Liver (tissue), 9 donors: Measurements from ENCODE around the gene TOB1. TPM values are rescaled to one million over a fixed set of nuclear protein-coding genes. Genes with fewer than 3 reads are reported as not detected.
A peak's percentile ranks its signal among the peaks of the same experiment; 100 is the strongest.

ENCODE experiments used
- DNase-seq: peaks from one replicate; pipeline ENCODE4 v3.0.0-alpha.2; 2017; ENCODE audit warnings: low spot score
- H3K27ac ChIP-seq, 2 donors: one replicate each; pipeline ENCODE4 v1.7.0; 2013; ENCODE audit warnings: inconsistent platforms in 2 of 2, low read length in 2 of 2, control low read depth in 1 of 2, low read depth in 1 of 2, mild to moderate bottlenecking in 1 of 2
- H3K27me3 ChIP-seq, 4 donors: one replicate each; pipeline versions ENCODE4 v1.6.1 to v1.7.0; 2013; ENCODE audit warnings: low read length in 3 of 4, inconsistent platforms in 1 of 4, mild to moderate bottlenecking in 1 of 4, moderate library complexity in 1 of 4; ENCODE audit not compliant: control insufficient read depth in 4 of 4, insufficient read depth in 4 of 4
- H3K36me3 ChIP-seq, 4 donors: one replicate each; pipeline versions ENCODE4 v1.6.1 to v1.7.0; 2013; ENCODE audit warnings: low read length in 3 of 4, mild to moderate bottlenecking in 3 of 4, low read depth in 1 of 4, moderate library complexity in 1 of 4; ENCODE audit not compliant: control insufficient read depth in 4 of 4, insufficient read depth in 3 of 4
- H3K4me1 ChIP-seq, 4 donors: one replicate each; pipeline versions ENCODE4 v1.6.1 to v1.7.0; 2013; ENCODE audit warnings: low read length in 3 of 4, mild to moderate bottlenecking in 3 of 4, moderate library complexity in 1 of 4; ENCODE audit not compliant: control insufficient read depth in 4 of 4, insufficient read depth in 4 of 4
- H3K4me3 ChIP-seq, 3 donors: one replicate each; pipeline versions ENCODE4 v1.6.1 to v1.7.0; 2013; ENCODE audit warnings: low read length in 3 of 3, control low read depth in 1 of 3, low read depth in 1 of 3, mild to moderate bottlenecking in 1 of 3
- H3K9ac ChIP-seq, 2 donors: one replicate each; pipeline ENCODE4 v1.7.0; 2013; ENCODE audit warnings: low read length in 2 of 2, mild to moderate bottlenecking in 2 of 2, moderate library complexity in 2 of 2, control low read depth in 1 of 2, low read depth in 1 of 2
- H3K9me3 ChIP-seq, 4 donors: one replicate each; pipeline versions ENCODE4 v1.6.1 to v1.7.0; 2013; ENCODE audit warnings: low read length in 3 of 4; ENCODE audit not compliant: control insufficient read depth in 4 of 4
- EGR1 ChIP-seq, 2 donors: IDR thresholded peaks; 2 replicates each; pipeline ENCODE4 v1.6.1; 2016 to 2018; ENCODE audit warnings: antibody characterized with exemption in 2 of 2, low read depth in 2 of 2
- HNF4A ChIP-seq, 2 donors: conservative IDR thresholded peaks; 2 replicates each; pipeline ENCODE4 v1.6.1; 2016; ENCODE audit warnings: antibody characterized with exemption in 2 of 2, mild to moderate bottlenecking in 2 of 2
- NR2F2 ChIP-seq: IDR thresholded peaks from 2 replicates; pipeline ENCODE4 v1.6.1; 2016; ENCODE audit warnings: antibody characterized with exemption
- RAD21 ChIP-seq, 2 donors: IDR thresholded peaks; 2 replicates each; pipeline ENCODE4 v1.6.1; 2016; ENCODE audit warnings: antibody characterized with exemption in 2 of 2, mild to moderate bottlenecking in 2 of 2
- REST ChIP-seq: IDR thresholded peaks from 2 replicates; pipeline ENCODE4 v1.6.1; 2016; ENCODE audit warnings: antibody characterized with exemption, mild to moderate bottlenecking
- RXRA ChIP-seq, 2 donors: IDR thresholded peaks; 2 replicates each; pipeline ENCODE4 v1.6.1; 2017 to 2018; ENCODE audit warnings: antibody characterized with exemption in 2 of 2, mild to moderate bottlenecking in 1 of 2
- YY1 ChIP-seq: IDR thresholded peaks from 2 replicates; pipeline ENCODE4 v1.6.1; 2016; ENCODE audit warnings: antibody characterized with exemption, mild to moderate bottlenecking
- WGBS: extraction: QIAGEN DNeasy Blood & Tissue Kit; methylation state at CpG from one replicate; pipeline ENCODE4 v1.1.7; 2013; 5-methylcytosine and 5-hydroxymethylcytosine counted together
- polyA plus RNA-seq, 2 donors: library from polyadenylated mRNA; stranded (reverse) in 1 of 2; unstranded in 1 of 2; fragments of 200-250 nt in 1 of 2; fragments of >200 nt in 1 of 2; fragmentation: Nextera tagmentation in 1 of 2; extraction: Ambion mirVana in 1 of 2; gene quantifications; one replicate each; pipeline versions ENCODE4 v1.2.1 to v1.2.3, GENCODE V29; 2013 to 2015
- total RNA-seq, 2 donors: library from RNA; depleted of rRNA; stranded (reverse); fragments of >200 nt; gene quantifications; one replicate each; pipeline ENCODE4 v1.2.3, GENCODE V29; 2014
- TF ChIP-seq, protein P1 (sequence below): fragments of 150-350 bp; IDR thresholded peaks from 2 replicates; pipeline ENCODE4 v1.5.1; 2017; ENCODE audit warnings: improper control_type of control experiment, low read depth, low read length; ENCODE audit not compliant: missing input control
- donor health status: healthy.
- donor health status: healthy.
- donor health status: healthy.
- donor health status: healthy.
- donor health status: healthy.

The TOB1 gene
- total and polyA plus RNA-seq, 4 donors, result 10.2 to 132 (median 37.8) TPM

- H3K27ac ChIP-seq, result peak overlapping the region; percentile 41 to 99
- peak; percentile 61 for DNase-seq
- 23% methylated on average over 11 of the region's 11 CpGs for WGBS
Observed at GRCh38 chr17:50863221-50863843, 2.8 kb downstream of the TOB1 start.

GRCh38 chr17:50861822-50862528 is 4.2 kb downstream of the TOB1 start:
- no peak overlapping the region for H3K27ac ChIP-seq
- peak overlapping the region; percentile 47 to 100 for H3K9ac ChIP-seq
- peaks cover 2 to 14% (median 8%) of the 10 kb centered on the region in 4 donors for H3K36me3 ChIP-seq
- DNase-seq, result no peak
- TF ChIP-seq REST, result no peak
- H3K27me3 ChIP-seq, result no peaks in the 10 kb centered on the region
- H3K4me3 ChIP-seq, result no peak overlapping the region
- 36% methylated on average over 7 of the region's 7 CpGs for WGBS
- H3K4me1 ChIP-seq, result peaks cover 0 to 22% (median 16%) of the 10 kb centered on the region in 4 donors
- no peaks in the 10 kb centered on the region for H3K9me3 ChIP-seq

More at GRCh38 chr17:50863221-50863843, 2.8 kb downstream of the TOB1 start:
- Histone ChIP-seq H3K9ac (peak overlapping the region; percentile 98 to 100), H3K4me3 (peak overlapping the region; percentile 63 to 99 (median 77)), H3K4me1 (peaks cover 0 to 27% (median 20%) of the 10 kb centered on the region in 4 donors), H3K9me3 (no peaks in the 10 kb centered on the region), H3K27me3 (no peaks in the 10 kb centered on the region), H3K36me3 (peaks cover 2 to 14% (median 8%) of the 10 kb centered on the region in 4 donors)
- TF ChIP-seq RXRA (IDR thresholded peaks at IDR 0.05) (peak; percentile 30 to 45), REST (peak; percentile 11), HNF4A (conservative IDR thresholded peaks at IDR 0.05) (no peak), YY1 (peak; percentile 23), EGR1 (IDR thresholded peaks at IDR 0.05; ENCODE audit: low read depth in 2 of 2) (no peak), NR2F2 (no peak), RAD21 (IDR thresholded peaks at IDR 0.05) (peak; percentile 65 to 73)
- TF ChIP-seq, protein P1, sequence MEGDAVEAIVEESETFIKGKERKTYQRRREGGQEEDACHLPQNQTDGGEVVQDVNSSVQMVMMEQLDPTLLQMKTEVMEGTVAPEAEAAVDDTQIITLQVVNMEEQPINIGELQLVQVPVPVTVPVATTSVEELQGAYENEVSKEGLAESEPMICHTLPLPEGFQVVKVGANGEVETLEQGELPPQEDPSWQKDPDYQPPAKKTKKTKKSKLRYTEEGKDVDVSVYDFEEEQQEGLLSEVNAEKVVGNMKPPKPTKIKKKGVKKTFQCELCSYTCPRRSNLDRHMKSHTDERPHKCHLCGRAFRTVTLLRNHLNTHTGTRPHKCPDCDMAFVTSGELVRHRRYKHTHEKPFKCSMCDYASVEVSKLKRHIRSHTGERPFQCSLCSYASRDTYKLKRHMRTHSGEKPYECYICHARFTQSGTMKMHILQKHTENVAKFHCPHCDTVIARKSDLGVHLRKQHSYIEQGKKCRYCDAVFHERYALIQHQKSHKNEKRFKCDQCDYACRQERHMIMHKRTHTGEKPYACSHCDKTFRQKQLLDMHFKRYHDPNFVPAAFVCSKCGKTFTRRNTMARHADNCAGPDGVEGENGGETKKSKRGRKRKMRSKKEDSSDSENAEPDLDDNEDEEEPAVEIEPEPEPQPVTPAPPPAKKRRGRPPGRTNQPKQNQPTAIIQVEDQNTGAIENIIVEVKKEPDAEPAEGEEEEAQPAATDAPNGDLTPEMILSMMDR, result peak; percentile 41
